HG02852 (cell line): ENCODE measurements around the gene GLYAT.

Source experiments
- ATAC-seq: cut with Tn5 transposase; IDR thresholded peaks from one replicate; pipeline ENCODE4 v1.9.1; 2021; ENCODE audit warnings: mild to moderate bottlenecking, moderate library complexity; ENCODE audit not compliant: unreplicated experiment

The GLYAT gene

DNA sequence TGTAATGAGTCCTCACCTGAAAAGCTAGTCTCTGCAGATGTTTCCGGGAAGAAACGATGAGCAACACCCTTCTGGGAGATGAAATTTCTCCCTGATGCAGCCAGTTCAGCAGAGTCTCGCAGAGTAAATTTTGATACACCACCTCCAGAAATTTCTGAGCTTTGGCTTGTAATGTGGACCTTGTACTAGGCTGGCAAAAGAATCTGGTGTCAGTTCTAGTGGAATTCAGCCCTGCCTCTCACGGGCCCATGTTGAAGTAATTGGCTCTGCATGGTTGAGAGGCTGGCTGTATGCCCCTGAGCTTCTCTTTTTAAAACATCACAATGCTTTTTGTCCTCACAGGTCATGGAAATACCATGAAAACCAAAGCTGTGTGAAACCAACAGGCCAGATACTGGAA is at the start of gene GLYAT:
Gene GLYAT (minus strand): TSS at position 125 of the 400 bp plus-strand sequence. CDS start 7,447 bp downstream, outside the sequence.
- ATAC-seq, result no peak

DNA sequence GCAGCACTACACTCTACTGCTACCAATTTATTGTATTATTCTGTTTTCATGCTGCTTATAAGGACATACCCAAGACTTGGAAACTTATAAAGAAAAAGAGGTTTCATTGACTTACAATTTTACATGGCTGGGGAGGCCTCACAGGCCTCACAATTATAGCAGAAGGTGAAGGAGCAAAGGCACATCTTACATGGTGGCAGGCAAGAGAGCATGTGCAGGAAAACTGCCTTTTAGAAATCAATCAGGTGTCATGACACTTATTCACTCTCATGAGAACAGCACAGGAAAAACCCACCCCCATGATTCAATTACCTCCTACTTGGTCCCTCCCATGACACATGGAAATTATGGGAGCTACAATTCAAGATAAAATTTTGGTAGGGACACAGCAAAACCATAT is 49.6 kb upstream of the GLYAT start:
- ATAC-seq, result no peak

- no peak for ATAC-seq
These were observed 48.8 kb upstream of the GLYAT start for GRCh38 chr11:58780578-58780977.

DNA sequence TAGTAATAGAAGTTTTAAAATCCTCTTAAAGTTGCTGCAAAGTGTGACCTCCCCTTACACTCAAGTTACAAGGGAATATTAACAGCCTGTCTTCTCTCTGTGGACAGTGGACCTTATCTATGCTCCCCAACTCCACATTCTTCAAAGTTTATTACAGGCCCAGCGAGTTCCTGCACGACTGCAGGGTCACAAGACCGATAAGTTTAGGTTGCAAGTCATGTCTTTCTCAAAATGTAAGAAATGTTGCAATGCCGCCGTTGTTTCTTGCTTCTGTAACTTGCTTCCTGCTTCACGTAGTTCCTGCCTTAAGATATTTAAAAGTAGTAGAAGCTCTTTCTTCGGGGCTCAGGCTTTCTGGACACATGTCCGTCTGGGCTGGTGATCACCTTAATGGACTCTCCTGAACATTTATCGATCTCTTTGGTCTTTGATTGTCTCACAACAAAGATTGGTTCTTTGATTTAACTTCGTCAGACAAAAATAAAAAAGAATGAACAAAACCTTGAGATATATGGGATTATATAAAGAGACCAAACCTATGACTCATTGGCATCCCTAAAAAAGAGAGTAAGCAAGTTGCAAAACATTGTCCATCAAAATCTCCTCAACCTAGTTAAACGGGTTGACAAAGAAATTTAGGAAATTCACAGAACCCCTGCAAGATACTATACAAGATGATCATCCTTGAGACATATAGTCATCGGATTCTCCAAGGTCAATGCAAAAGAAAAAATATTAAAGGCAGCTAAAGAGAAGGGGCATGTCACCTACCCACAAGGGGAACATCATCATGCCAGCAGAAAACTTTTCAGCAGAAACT is 45.4 kb upstream of the GLYAT start:
- no peak for ATAC-seq

- ATAC-seq, result no peak
These were observed 43.4 kb upstream of the GLYAT start for GRCh38 chr11:58775066-58775708.

- ATAC-seq, result no peak
These were observed 42.4 kb upstream of the GLYAT start for GRCh38 chr11:58774164-58774593.

- ATAC-seq, result no peak
These were observed 41.6 kb upstream of the GLYAT start for GRCh38 chr11:58773337-58773736.

- ATAC-seq, result no peak
These were observed 40.9 kb upstream of the GLYAT start for GRCh38 chr11:58772329-58773285.

DNA sequence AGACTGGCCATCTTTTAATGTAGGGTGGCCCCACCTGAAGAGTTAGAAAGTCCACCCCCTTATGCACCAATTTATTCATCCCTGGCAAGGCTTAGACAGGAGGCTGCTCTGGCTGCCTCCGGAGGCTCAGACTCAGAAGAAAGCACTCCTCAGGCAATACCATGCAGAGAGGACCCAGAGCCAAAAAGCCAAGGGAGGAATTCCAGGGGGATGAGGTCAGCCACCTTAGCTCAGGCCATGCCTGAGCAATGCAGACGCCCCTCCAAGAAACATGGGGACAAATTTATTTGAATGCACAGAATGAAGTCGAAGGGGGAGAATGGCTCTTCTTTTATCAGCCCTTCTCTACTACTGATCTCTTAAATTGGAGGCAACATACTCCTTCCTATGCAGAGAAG is 39.7 kb upstream of the GLYAT start:
- no peak for ATAC-seq

DNA sequence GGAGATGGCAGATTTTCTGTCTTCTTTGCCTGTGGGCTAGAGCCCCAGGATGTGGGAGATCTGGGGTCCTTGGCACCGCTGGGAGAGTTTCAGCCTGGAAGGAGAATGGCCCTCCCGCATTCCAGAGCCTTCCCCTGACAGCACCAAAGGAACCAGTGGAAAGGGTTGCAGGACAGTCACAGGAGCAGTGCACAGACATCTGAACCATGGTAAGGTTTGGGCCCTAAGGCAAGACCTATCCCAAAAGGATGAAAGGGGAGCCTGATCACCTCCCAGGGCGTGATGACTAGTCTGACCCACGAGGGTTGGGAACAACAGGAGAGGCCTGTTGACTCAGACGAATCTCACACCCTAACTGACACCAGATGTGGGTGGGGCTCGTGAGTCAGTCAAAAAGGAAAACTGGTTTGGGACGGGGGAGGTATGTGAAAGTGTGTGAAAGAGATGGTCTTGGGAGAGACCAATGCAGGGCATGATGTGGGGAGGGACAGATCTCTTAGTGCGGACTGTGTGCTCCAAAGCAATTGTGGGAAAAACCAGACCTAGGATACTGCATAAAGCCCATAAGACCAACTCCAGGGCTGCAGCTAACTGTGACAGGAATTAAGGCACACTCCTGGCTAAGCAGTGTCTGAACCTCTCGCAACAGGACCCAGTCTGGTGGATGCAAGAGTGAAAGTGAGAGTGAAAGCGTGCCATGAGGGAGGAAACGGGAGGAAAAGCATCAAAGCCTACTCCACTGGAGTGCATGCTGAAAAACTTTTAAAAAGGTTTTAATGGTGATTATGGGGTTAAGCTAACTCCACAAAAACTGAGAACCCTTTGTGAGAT is 39.1 kb upstream of the GLYAT start:
- ATAC-seq, result no peak

GRCh38 chr11:58770166-58770565 is 38.4 kb upstream of the GLYAT start:
- no peak for ATAC-seq

- ATAC-seq, result no peak
These were observed 37.6 kb upstream of the GLYAT start for GRCh38 chr11:58769308-58769707.

- no peak for ATAC-seq
These were observed 36.4 kb upstream of the GLYAT start for GRCh38 chr11:58768137-58768536.

GRCh38 chr11:58765078-58765477 is 33.3 kb upstream of the GLYAT start:
- ATAC-seq, result no peak

GRCh38 chr11:58763120-58763490 is 31.4 kb upstream of the GLYAT start:
- no peak for ATAC-seq

- ATAC-seq, result no peak
These were observed 30.8 kb upstream of the GLYAT start for GRCh38 chr11:58762284-58763119.

DNA sequence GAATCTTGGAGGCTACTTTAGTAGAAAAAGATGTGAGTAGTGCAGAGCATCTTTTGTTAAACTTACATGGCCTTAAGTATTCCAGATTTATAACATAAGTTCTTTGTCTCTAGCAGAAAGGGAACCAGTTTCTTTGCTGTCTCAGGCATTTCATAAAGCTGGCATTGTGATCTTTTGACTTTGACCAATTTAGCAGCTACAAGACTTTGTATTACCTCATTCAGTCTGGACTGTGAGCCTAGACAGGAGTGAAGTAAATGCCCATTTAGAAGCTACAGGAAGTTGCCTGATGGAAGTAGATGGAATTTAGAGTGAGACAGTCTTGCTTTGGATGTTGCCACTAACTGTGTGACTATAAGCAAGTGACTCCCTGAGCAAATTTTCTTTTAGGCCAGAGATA is 25.7 kb upstream of the GLYAT start:
- no peak for ATAC-seq

DNA sequence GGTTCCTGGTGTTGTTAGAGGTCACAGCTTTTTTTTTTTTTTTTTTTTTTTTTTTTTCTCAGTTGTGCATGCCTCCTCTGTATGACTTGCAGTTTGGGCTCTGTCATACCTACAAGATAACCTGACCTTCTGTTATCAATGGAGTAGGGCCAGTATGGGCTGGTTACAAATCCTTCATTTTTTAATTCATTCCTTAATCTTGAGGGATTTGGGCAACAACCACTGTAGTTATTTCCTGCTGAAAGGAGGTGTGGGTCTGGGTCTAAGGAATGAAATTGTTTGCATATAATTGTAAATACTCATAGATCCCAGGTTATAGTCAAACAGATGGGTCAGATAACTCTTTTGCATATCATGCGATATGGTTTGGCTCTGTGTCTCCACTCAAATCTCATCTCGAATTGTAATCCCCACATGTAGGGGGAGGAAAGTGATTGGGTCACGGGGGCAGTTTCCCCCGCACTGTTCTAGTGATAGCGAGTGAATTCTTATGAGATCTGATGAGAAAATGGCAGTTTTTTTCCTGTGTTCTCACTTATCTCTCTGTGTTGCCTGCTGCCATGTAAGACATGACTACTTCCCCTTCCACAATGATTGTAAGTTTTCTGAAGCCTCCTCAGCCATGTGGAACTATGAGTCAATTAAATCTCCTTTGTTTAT is 14.1 kb upstream of the GLYAT start:
- ATAC-seq, result no peak
